MCF 10A (cell line): ENCODE data around the gene MPZL1. TPM values are rescaled to one million over a fixed set of nuclear protein-coding genes. Genes with fewer than 3 reads are reported as not detected.

Source experiments
- BruUV-seq: library from RNA; stranded (reverse); fragments of 400-500 nt; replicated peaks from 2 replicates; lab custom pipeline; 2021; lab: Mats Ljungman, UMichigan
- CTCF ChIA-PET: fragments of 300-600 bp; sonication (Branson Sonifier 250); formaldehyde crosslinking; extraction: SDS; loops from one replicate; lab custom pipeline; 2021; ENCODE audit warnings: antibody characterized with exemption, inconsistent platforms; lab: Yijun Ruan, JAX
- POLR2A ChIA-PET: fragments of 300-600, 350-650 bp; sonication (Branson Sonifier 250); formaldehyde crosslinking; extraction: SDS; loops from one replicate; lab custom pipeline; 2020; ENCODE audit warnings: antibody characterized with exemption, inconsistent platforms; lab: Yijun Ruan, JAX
- DNase-seq: peaks from one replicate; pipeline ENCODE4 v3.0.0-alpha.2; 2018; ENCODE audit not compliant: unreplicated experiment
- H3K27ac Mint-ChIP-seq: one replicate; pipeline ENCODE4 v1.8.0; 2022; ENCODE audit warnings: mild to moderate bottlenecking, low read depth, mixed read lengths; ENCODE audit not compliant: unreplicated experiment
- H3K27me3 Mint-ChIP-seq: one replicate; pipeline ENCODE4 v1.8.0; 2022; ENCODE audit warnings: mixed read lengths; ENCODE audit not compliant: insufficient read depth, unreplicated experiment
- H3K36me3 Mint-ChIP-seq: one replicate; pipeline ENCODE4 v1.8.0; 2022; ENCODE audit warnings: mild to moderate bottlenecking, moderate library complexity, mixed read lengths; ENCODE audit not compliant: insufficient read depth, unreplicated experiment
- H3K4me1 Mint-ChIP-seq: one replicate; pipeline ENCODE4 v1.8.0; 2022; ENCODE audit warnings: mixed read lengths; ENCODE audit not compliant: insufficient read depth, unreplicated experiment
- H3K4me3 Mint-ChIP-seq: one replicate; pipeline ENCODE4 v1.8.0; 2022; ENCODE audit warnings: mild to moderate bottlenecking, moderate library complexity, mixed read lengths; ENCODE audit not compliant: unreplicated experiment
- H3K9me3 Mint-ChIP-seq: one replicate; pipeline ENCODE4 v1.8.0; 2022; ENCODE audit warnings: mixed read lengths; ENCODE audit not compliant: unreplicated experiment
- intact Hi-C: fragments of 100-400 bp; cut with micrococcal nuclease; formaldehyde crosslinking; loops from 2 replicates; pipeline ENCODE4 v1.14.1; 2022
- total RNA-seq: library from RNA; stranded (reverse); gene quantifications from 2 replicates; pipeline ENCODE4 v1.2.3, GENCODE V29; 2022
- TF ChIP-seq, protein P1 (sequence below): fragments of 200-600 bp; IDR thresholded peaks from one replicate; pipeline ENCODE4 v1.8.0; 2022; ENCODE audit warnings: antibody characterized with exemption, mild to moderate bottlenecking; ENCODE audit not compliant: unreplicated experiment

MPZL1 gene
- total RNA-seq, 1 experiment from 2014 or later = 169 TPM

- no peak for DNase-seq
- H3K4me3 Mint-ChIP-seq = no peak overlapping the region
- TF ChIP-seq, protein P1, sequence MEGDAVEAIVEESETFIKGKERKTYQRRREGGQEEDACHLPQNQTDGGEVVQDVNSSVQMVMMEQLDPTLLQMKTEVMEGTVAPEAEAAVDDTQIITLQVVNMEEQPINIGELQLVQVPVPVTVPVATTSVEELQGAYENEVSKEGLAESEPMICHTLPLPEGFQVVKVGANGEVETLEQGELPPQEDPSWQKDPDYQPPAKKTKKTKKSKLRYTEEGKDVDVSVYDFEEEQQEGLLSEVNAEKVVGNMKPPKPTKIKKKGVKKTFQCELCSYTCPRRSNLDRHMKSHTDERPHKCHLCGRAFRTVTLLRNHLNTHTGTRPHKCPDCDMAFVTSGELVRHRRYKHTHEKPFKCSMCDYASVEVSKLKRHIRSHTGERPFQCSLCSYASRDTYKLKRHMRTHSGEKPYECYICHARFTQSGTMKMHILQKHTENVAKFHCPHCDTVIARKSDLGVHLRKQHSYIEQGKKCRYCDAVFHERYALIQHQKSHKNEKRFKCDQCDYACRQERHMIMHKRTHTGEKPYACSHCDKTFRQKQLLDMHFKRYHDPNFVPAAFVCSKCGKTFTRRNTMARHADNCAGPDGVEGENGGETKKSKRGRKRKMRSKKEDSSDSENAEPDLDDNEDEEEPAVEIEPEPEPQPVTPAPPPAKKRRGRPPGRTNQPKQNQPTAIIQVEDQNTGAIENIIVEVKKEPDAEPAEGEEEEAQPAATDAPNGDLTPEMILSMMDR = no peak
- ChIA-PET POLR2A (interaction anchor here (0.6 to 2.7 kb wide), 6 partner anchors 10 to 391 kb away, joined by 3 to 8 read pairs (median 4); no protein-coding TSS in a partner anchor), CTCF (interaction anchor here (0.5 to 4.3 kb wide), 15 partner anchors 9 to 557 kb away, joined by 3 to 33 read pairs (median 5); partner anchors contain the start of gene CREG1)
- H3K36me3 Mint-ChIP-seq = no peaks in the 10 kb centered on the region
- no TSS peak for BruUV-seq
- no peaks in the 10 kb centered on the region for H3K27me3 Mint-ChIP-seq
- no peak overlapping the region for H3K27ac Mint-ChIP-seq
- intact Hi-C loops = no loop called here
- peaks cover 17% of the 10 kb centered on the region for H3K4me1 Mint-ChIP-seq
- no peaks in the 10 kb centered on the region for H3K9me3 Mint-ChIP-seq
Measured at GRCh38 chr1:167681451-167682098, 40.2 kb upstream of the MPZL1 start.

GRCh38 chr1:167683226-167683625 lies 38.6 kb upstream of the MPZL1 start:
- Mint-ChIP-seq H3K36me3 (no peaks in the 10 kb centered on the region), H3K9me3 (no peaks in the 10 kb centered on the region), H3K27me3 (no peaks in the 10 kb centered on the region), H3K4me1 (peaks cover 19% of the 10 kb centered on the region), H3K27ac (peak overlapping the region; percentile 29), H3K4me3 (no peak overlapping the region)
- TF ChIP-seq, protein P1 = no peak
- ChIA-PET CTCF (interaction anchor here (1.4 to 5.6 kb wide), 2 partner anchors 20 to 80 kb away, joined by 5 to 400 read pairs; no protein-coding TSS in a partner anchor), POLR2A (interaction anchor here (1.0 to 2.2 kb wide), 3 partner anchors 20 to 119 kb away, joined by 6 to 12 read pairs (median 9); no protein-coding TSS in a partner anchor)
- intact Hi-C loops = no loop called here
- no peak for DNase-seq
- no TSS peak for BruUV-seq

GRCh38 chr1:167683641-167684502 lies 37.9 kb upstream of the MPZL1 start:
- Mint-ChIP-seq H3K4me3 (no peak overlapping the region), H3K9me3 (no peaks in the 10 kb centered on the region), H3K27ac (peak overlapping the region; percentile 29), H3K27me3 (no peaks in the 10 kb centered on the region), H3K36me3 (no peaks in the 10 kb centered on the region), H3K4me1 (peaks cover 26% of the 10 kb centered on the region)
- ChIA-PET POLR2A (interaction anchor here (0.6 to 2.2 kb wide), 6 partner anchors 12 to 464 kb away, joined by 3 to 12 read pairs (median 5); no protein-coding TSS in a partner anchor), CTCF (interaction anchor here (0.5 to 5.6 kb wide), 7 partner anchors 12 to 144 kb away, joined by 3 to 400 read pairs (median 4); no protein-coding TSS in a partner anchor)
- DNase-seq = peak; percentile 67
- intact Hi-C loops = loop anchor here (1.0 kb wide), 1 partner anchor 84 kb away; no protein-coding TSS in a partner anchor
- TF ChIP-seq, protein P1 = no peak
- BruUV-seq = no TSS peak
